ENCODE measurements around the gene INA.
A peak's percentile ranks its signal among the peaks of the same experiment; 100 is the strongest.

DNA sequence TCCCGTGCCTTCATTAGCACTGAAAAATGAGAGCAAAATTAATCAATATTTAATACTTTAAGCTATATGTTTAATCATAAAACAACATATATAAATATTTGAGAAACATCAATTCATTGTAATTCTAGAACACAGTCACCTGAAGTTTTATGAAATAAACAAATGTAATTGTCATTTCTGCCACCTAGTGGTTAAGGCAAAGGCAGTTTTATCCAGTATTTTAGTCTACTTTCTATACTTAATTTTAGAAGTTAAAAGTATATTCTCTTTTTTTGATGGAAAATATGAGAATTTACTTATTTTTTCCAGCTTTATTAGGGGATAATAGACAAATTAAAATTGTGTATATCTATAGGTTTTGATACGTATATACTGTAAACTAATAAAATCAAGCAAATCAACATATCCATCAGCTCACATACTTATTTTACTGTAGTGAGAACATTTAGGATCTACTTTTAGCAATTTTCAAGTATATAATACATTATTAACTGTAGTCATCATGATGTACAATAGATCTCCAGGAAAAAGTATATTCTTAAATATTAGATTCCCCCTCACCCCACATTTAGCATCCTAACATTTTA lies 57.1 kb downstream of the INA start:
- TF ChIP-seq, protein P1, sequence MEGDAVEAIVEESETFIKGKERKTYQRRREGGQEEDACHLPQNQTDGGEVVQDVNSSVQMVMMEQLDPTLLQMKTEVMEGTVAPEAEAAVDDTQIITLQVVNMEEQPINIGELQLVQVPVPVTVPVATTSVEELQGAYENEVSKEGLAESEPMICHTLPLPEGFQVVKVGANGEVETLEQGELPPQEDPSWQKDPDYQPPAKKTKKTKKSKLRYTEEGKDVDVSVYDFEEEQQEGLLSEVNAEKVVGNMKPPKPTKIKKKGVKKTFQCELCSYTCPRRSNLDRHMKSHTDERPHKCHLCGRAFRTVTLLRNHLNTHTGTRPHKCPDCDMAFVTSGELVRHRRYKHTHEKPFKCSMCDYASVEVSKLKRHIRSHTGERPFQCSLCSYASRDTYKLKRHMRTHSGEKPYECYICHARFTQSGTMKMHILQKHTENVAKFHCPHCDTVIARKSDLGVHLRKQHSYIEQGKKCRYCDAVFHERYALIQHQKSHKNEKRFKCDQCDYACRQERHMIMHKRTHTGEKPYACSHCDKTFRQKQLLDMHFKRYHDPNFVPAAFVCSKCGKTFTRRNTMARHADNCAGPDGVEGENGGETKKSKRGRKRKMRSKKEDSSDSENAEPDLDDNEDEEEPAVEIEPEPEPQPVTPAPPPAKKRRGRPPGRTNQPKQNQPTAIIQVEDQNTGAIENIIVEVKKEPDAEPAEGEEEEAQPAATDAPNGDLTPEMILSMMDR (IDR thresholded peaks at IDR 0.05): peak; percentile 38 to 73 (median 52)
- TF ChIP-seq POLR2A (IDR thresholded peaks at IDR 0.05): no peak
